HG03378 (cell line): Measurements from ENCODE around the gene MAP3K4.

Experiments used
- ATAC-seq: cut with Tn5 transposase; IDR thresholded peaks from one replicate; pipeline ENCODE4 v1.9.1; 2021; ENCODE audit warnings: mild to moderate bottlenecking, moderate library complexity; ENCODE audit not compliant: unreplicated experiment

MAP3K4 gene, protein sequence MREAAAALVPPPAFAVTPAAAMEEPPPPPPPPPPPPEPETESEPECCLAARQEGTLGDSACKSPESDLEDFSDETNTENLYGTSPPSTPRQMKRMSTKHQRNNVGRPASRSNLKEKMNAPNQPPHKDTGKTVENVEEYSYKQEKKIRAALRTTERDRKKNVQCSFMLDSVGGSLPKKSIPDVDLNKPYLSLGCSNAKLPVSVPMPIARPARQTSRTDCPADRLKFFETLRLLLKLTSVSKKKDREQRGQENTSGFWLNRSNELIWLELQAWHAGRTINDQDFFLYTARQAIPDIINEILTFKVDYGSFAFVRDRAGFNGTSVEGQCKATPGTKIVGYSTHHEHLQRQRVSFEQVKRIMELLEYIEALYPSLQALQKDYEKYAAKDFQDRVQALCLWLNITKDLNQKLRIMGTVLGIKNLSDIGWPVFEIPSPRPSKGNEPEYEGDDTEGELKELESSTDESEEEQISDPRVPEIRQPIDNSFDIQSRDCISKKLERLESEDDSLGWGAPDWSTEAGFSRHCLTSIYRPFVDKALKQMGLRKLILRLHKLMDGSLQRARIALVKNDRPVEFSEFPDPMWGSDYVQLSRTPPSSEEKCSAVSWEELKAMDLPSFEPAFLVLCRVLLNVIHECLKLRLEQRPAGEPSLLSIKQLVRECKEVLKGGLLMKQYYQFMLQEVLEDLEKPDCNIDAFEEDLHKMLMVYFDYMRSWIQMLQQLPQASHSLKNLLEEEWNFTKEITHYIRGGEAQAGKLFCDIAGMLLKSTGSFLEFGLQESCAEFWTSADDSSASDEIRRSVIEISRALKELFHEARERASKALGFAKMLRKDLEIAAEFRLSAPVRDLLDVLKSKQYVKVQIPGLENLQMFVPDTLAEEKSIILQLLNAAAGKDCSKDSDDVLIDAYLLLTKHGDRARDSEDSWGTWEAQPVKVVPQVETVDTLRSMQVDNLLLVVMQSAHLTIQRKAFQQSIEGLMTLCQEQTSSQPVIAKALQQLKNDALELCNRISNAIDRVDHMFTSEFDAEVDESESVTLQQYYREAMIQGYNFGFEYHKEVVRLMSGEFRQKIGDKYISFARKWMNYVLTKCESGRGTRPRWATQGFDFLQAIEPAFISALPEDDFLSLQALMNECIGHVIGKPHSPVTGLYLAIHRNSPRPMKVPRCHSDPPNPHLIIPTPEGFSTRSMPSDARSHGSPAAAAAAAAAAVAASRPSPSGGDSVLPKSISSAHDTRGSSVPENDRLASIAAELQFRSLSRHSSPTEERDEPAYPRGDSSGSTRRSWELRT (N-terminal part only)

DNA sequence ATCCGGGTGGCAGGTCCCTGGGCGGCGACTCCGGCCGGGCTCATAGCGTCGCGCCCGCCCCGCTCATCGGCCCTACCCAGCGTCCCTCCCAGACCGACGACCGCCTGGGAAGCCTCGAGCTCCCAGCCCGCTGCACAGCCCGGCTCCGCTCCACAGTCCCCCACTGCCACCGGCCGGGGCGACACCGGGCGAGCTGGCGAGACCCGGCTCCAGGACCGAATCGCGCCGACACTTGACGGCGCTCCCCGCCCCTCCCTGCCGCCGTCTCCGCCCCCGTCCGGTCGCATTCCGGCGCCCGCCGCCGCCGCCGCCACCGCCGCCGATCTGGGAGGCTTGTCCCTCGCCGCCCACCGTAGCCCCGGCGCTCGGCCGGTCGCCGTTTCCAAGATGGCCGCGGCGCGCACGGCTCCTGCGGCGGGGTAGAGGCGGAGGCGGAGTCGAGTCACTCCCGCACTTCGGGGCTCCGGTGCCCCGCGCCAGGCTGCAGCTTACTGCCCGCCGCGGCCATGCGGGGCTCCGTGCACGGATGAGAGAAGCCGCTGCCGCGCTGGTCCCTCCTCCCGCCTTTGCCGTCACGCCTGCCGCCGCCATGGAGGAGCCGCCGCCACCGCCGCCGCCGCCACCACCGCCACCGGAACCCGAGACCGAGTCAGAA, at the start of gene MAP3K4:
MAP3K4 (plus strand) TSS at position 364 of the 655 bp plus-strand sequence; CDS start at position 527, 163 bp downstream.
- peak; percentile 54 for ATAC-seq

DNA sequence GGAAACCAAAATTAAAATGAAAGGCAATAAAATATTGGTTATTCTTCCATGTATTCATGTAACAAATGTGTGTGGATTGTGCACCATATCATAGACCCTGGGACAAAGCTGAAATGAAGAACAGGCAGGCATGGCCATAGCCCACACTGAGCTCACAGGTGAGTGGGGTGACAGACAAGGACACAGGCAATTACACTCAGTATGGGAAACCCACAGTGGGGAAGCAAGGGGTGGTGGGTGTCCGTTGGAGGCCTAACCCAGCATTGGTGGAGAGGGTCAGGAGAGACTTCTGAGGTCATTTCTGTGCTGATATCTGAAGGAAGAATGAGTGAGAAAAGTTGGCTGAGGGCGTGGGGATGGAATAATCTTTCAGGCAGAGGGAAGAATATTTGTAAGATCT, 47.6 kb upstream of the MAP3K4 start:
- ATAC-seq: no peak

DNA sequence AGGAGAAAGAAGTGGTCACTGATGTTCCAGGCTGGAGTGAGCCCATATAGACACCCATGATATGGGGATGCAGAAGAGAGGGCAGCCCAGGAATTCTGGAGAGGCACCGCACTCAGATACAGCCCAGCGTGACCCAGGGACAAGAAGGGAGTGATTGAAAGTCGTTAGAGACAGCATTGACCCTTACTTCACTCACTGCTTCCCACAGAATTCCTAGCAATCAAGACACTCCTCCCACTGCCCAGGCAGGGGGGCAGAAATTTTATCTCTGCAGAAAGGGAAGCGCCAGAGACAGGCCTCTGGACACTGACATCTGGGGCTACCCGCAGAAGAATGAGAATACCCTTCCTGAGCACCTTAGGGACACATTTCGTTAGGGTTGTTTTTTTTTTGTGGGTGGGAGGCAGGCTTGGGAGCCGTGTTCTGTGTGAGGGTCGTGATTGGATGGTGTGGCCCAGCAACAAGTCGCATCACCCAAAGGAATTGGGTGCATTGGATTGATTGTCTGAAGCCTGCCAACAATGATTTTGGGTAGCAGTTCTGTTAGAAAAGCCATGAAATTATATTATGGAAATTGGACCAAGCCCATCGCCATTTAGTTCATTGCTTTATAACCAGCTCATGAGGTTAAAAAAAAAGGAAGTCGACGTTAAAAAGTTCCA, 45.9 kb upstream of the MAP3K4 start:
- no peak for ATAC-seq

DNA sequence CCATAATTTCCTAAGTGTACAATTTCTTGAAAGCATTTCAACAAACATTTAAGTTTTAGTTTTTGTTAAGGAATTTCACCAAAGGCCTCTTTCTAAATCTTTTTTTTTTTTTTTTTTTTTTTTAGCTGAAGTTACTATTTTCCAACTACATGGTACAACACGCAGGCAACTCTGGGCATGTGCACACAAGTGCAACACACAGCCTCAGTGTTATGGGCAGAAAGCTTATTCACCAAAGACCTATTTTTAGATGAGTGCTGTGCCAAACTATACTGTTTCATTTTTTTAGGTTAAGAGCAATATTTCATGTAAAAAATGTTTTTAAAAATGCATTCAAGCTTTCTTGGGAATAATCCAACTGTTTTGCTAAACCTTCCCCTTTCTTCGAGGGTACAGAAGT, 42.0 kb upstream of the MAP3K4 start:
- ATAC-seq: no peak

DNA sequence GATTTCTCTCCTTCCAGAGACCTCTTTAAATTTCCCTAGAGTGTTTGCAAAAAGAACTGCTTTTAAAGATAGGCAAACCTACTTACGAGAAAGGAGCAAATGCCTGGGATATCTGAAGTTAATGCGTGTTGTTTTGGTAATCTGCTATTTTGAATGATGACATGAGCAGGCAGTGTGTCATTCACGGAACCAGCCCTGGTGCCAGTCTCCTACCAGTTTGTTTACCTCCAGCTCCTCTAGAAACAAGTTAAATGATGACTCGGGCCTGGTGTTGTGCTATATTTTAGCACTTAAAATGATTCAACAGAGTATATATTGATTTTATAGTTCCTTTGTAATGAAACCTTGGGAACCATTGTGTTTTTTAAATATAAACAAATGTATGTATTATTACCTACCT, 41.1 kb upstream of the MAP3K4 start:
- ATAC-seq: no peak

DNA sequence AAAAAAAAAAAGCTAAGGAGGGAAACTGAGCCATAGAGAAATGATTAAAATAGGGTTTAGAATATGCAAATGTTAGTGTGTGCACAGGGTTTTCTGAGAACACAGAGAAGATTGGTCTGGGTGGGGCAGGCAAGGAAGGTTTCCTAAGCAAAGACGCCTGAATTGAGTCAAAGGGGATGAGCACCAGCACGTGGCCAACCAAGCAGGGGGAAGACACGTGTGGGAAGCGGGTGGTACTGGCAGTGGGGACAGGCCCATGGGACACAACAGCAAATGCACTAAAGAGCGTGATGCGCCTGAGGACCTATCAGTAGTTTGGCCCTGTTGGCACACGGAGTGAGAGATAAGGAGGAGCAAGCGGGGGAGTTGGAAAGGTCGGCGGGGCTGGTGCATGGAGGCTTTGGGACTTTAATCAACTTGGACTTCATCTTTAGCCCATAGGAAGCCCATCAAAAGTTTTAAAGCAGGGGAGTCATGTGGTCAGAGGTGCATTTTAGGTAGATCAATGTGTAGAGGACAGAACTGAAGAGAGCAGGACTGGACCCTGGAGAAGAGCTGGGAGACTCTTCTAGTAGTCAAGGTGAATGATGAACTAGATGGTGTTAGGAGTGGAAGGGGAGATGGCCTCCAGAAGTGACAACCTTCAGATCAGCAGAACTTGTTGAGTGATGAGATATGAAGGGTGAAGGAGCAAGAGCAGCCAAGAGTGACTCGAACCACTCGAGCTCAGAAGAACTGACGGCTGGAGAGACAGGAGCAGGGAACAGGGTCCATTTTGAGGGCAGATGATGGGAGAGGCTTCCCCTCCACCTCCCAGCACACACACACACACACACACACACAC, 40.2 kb upstream of the MAP3K4 start:
- ATAC-seq: no peak

DNA sequence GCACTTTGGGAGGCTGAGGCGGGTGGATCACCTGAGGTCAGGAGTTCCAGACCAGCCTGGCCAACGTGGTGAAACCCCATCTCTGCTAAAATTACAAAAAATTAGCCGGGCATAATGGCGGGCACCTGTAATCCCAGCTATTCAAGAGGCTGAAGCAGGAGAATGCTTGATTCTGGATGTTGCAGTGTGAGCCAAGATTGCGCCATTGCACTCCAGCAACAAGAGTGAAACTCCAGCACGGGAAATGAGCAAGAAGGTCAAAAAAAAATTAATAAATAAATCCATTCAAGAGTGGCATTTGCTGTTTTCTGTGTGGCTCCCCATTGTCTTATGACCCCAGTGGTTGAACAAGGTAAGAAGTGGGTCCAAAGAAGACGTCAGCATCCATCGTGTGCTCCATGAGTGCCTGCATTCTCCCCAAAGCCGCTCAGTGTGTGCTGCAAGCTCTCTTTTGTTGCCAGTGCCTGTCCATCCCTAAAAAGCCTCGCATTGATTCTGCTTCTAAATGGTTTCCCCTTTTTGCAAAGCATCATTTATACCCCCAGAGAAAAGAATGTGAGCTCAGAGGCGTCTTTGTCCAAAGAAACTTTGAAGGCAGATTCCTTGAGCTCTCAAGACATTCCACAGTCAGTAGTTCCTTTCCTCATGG, 38.8 kb upstream of the MAP3K4 start:
- ATAC-seq: no peak

DNA sequence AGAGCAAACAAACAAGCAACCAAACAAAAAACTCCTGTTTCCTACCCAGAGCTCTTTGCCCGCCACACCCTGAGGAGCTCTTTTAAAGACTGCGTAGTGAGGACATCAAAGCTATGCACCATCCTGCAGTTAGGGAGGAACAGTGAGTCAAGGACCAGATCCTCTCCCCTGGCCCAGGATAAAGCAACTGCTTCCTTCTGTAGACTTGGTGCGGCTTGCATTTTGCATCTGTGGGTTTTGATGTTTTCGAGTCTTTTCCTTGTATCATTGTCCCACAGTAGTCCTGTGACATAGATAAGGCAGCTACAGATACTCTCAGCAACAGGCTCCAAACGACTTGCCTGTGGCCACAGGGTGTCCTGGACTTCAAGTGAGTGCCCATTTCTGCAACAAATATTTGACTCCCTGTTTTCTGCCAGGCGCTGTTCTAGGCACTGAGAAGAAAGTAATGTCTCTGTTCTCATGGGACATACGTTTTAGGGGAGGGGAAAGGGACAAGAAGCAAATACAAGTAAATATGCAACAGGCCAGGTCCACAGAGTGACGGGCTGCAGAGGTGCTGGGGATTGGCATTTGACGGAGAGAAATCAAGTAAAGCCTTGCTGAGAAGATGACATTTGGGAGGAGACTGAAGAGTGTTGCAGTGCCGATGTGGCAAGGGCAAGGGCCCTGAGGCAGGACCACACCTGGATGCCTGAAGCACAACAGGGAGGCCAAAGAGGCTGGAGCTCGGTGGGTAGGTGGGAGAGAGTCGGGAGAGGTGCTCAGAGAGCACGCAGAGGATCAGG, 35.9 kb upstream of the MAP3K4 start:
- no peak for ATAC-seq

DNA sequence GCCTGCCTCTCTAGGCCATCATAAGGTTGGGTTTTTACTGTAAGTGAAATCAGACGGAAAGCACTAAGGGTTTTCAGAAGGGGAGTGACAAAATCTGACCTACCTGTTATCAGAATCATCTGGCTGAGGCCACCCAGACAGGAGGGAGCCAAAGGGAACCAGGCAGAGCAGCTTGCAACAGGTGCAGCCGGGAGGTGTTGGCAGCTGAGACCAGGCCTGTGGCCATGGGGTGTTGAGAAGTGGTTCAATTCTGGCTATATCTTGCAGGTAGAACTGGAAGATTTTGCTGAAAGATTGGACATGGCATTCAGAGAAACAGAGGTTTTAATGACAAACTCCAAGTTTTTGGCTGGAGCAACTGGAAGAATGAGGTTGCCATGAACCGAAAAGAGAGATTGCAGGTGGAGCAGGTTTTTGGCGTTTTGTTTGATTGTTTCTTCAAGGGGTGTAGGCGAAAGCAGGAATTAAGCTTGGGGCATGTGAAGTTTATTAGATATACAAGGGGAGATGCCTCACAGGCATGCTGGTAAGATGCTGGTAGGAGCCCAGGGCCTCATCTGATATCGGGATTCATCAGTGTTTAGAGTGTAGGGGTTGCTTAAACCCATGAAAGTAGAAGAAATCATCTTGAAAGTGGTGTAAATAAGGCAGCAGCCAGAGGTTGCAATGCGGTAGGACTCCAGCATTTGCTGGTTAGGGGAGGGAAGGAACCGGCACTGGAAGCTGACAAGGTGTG, 35.1 kb upstream of the MAP3K4 start:
- ATAC-seq: no peak

DNA sequence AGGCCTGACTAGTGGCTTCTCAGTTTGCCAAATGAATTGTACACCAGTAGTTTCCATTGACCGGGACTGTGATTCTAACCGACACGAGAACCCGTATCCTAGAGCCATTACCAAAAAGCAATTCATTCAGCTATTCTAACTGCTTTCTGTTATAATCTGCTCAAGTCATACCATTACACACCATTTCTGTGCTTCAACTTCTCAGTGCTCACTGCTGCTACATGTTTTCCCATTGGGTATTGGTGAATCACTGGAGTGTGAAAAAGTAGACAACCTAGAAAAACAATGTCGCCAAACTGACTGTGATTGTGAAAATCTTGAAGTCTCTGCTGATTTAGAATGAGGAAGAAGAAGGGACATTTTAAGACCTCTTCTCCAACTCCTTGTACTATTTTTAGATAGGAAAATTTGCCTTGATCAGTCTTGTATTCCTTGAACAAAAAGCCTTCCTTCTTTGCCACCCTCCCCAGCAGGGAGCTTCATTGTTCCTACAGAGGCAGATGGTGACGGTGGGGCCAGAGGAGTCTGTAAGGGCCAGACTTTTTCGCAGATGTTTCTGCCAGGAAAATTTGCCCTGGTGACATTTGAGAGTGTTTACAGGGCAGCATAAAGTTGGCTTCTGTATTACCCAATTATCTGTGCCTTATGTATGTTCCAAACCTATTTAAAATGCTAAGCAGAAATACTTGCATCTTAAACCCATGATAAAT, 31.7 kb upstream of the MAP3K4 start:
- no peak for ATAC-seq

DNA sequence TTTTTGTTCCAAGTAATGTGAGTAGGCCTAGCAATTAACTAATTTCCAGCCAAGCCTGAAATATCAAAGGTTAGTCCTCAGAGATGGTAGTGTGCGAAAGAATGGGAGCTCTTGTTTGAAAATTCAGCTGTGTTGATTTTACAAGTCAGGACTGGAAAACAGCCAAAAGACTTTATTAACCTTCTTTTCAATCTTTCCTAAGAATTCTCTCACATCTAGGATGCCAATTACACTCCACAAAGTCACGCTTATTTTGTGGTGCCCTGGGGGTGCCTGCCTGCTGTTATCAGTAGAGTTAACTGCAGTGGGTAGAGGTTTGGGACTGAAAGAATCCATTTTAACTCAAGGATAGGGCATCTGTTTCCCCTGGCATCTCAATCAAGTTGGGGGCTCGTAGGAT, 30.7 kb upstream of the MAP3K4 start:
- ATAC-seq: no peak

DNA sequence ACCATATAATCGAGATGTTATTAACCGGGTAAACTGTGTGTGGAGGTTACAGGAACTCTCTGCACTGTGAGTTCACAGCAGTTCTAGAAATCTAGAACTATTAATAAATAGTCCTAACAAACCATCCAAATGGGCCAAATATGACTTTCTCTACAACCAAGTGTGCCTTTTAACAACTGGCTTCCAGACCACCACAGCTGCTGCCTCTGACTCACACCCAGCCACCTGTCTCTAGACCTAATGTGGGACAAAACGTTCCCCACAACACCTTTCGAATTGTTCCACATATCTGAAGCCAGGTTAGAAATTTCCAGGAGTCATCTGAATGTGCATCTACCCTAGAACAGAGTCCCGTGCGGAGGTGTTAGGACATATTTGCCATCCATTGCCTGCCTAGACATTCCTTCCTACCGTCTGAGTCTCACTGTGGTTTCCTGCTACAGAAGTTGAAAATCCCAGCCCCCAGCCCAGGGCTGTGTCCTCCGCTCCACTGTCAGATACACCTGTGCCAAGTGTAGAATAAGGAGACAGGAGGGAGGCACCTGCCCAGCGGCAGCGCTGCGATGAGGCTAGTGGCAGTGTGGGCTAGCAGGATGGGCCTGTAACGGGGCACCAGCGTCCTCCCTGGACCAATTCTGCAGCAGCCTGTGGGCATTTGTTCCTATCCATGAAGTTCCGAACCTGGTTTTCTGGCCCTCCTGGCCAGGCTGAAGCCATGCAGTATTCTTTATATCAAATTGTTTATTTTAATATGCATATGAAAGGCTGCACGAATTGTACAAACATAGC, 28.5 kb upstream of the MAP3K4 start:
- ATAC-seq: no peak

DNA sequence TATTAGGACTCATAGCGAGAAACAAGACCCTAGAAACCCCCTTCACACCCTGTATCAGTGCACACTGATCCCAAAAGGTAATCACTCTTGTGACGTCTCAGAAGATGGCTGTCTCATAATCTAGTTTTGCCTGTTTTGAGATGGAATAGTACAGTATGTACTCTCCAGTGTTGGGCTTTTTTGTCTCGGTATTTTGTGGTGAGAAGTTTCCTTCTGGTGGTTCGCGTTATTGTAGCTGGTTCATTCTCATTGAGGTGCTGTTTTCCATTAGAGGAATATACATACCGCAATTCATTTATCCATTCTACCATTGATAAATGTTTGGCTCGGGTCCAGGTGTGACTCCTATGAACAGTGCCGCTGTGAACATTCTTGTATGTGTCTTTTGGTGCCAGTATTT, 27.9 kb upstream of the MAP3K4 start:
- no peak for ATAC-seq

DNA sequence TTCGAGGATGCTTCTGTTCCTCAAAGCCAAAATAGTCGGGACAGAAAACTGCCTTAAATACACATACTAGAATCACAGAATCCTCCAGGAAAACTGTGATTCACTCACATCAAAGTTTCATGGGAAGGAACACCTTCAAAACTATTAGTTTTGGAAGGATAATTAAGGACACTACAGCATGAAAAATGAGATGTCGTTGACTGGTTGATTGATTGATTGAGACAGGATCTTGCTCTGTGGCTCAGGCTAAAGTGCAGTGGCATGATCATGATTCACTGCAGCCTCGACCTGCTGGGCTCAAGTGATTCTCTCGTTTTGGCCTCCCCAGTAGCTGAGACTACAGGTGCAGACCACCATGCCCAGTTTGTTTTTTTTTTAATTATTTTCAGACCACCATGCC, 25.7 kb upstream of the MAP3K4 start:
- ATAC-seq: no peak

DNA sequence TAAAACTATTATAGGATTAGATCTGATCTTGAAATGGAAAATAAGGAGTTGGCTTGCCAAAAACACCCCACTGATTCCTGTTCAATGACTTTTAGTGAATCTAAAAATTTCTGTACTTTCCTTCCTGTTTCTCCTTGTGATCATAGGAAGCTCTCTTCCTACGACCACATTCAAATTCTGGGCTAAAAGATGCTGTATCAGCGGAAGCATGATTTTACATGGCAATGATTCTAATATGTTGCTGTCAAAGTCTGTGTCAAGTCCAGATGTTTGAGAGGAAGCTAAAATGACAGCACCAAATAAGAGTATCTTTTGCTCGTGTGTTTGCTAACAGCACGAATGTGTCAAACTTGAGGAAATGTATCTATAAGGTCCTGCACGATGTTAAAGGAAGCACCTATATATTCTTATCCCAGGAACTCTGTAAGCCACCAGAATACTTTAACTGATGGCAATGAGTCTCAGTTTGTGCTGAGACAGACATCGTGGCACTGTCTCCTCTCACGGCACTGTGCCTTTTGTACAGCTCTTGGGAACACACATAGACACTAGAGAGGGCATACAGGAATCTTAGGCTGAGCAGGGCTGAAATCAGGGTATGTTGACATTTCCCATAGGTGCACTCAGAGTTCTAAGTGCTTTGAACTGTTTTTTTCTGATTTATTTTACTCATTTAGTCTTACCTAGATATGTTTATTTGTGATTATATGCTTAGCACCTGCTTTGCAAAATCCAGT, 24.9 kb upstream of the MAP3K4 start:
- no peak for ATAC-seq
